GM19193 (cell line): ENCODE data around the gene C2orf68.

Experiments
- POLR2A ChIP-seq: IDR thresholded peaks from 4 replicates; pipeline ENCODE4 v1.6.1; 2011; ENCODE audit not compliant: insufficient read depth, insufficient read length; ENCODE audit errors: extremely low read depth

The C2orf68 gene

GRCh38 chr2:85646166-85646565, 34.3 kb upstream of the C2orf68 start:
- TF ChIP-seq POLR2A: no peak

DNA sequence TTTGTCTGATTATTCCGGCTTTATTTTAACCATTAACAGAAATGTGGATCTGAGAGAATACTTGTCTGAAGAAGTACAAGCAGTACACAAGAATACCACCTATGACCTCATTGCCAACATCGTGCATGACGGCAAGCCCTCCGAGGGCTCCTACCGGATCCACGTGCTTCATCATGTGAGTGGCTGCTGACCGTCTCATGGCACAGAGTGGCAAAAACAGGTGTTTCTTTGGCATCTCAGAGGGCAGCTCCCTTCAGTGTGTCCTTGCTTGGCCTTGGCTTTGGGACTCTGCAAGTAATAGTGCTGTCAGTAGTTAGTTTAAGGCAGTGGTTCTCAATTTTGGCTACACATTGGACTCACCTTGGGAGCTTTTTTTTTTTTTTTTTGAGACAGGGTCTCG, 33.0 kb upstream of the C2orf68 start:
- TF ChIP-seq POLR2A: no peak

GRCh38 chr2:85642725-85643124, 30.9 kb upstream of the C2orf68 start:
- no peak for TF ChIP-seq POLR2A

- TF ChIP-seq POLR2A: no peak
These were observed 23.8 kb upstream of the C2orf68 start for GRCh38 chr2:85635636-85636035.

GRCh38 chr2:85635011-85635410, 23.1 kb upstream of the C2orf68 start:
- no peak for TF ChIP-seq POLR2A

DNA sequence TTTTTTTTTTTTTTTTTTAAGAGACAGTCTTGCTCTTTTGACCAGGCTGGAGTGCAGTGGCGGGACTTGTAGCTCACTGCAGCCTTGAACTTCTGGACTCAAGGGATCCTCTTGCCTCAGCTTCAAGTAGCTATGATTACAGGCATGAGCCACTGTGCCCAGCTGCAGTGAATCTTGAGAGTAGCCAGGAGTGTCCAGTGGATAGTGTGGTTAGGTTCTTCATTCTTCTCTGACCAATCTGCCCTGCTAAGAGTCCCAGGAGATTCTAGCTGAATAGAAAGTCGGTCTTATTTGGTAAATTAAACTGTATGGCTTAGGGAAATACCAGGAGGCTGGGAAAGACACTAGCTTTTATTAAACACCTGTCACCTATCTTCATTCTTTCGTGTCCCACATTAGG, 19.4 kb upstream of the C2orf68 start:
- TF ChIP-seq POLR2A: no peak

DNA sequence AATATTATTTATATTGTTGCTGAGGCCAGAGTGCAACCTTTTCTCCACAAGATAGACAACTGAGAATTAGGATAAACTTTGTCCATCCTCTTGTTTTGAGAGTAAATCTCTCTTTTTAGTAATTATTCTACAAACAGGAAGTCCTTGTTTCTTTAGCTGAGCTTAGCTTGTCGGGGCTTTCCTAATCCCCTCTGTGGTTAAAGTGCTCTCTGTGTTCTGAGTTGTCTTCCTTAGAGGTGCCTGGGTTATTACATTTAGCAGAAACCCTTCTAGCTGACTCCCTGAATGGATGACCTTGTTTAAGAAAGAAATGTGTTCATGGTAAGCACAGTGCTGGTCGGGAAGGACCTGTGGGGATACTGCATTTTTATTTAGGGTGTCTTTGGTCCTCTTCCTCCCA, 16.8 kb upstream of the C2orf68 start:
- TF ChIP-seq POLR2A: no peak

DNA sequence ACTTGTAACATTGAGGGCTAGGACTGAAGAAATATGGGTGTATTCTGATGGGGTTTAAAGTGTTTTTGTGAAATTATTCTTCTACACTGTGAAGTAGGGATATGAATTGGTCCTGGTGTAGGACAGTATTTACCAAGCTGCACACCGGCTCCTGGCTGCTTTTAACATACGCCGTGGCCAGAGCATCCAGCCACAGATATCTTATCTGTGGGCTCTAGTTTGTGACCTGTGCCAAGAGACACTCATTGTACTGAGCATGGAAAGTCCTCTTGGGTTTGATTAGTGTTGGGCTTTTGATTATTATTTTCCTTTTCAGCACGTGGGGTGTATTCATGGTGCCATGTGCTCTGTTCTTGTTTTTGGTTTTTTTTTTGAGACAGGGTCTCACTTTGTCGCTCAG, 12.1 kb upstream of the C2orf68 start:
- no peak for TF ChIP-seq POLR2A

GRCh38 chr2:85621338-85621737, 9.5 kb upstream of the C2orf68 start:
- TF ChIP-seq POLR2A: no peak

- no peak for TF ChIP-seq POLR2A
These were observed 7.8 kb upstream of the C2orf68 start for GRCh38 chr2:85619617-85620016.

- TF ChIP-seq POLR2A: no peak
These were observed 3.5 kb upstream of the C2orf68 start for GRCh38 chr2:85615413-85615728.

- TF ChIP-seq POLR2A: no peak
These were observed 2.0 kb upstream of the C2orf68 start for GRCh38 chr2:85613717-85614515.

DNA sequence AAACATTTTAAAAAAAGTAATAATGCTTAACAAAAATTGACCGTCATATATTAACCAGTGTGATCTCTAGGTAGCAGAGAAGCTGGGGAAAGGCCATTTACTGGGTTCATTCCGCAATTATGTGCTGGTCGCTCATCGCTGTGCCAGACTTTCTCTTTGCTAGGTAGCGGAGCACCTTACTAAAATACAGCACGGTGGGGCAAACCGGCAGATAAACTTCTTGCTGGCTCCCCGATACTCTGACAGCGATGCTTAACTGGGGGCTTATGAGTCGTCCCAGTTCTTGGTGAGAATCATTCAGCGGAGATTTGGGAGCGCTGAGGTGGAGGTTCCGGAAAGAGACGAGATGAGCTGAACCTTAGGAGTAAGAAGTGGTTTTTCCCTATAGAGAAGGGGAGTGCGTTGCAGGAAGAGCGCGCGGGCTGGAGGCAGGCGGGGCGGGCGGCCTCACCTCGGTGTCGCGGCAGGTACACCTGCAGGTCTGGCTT, 605 bp downstream of the C2orf68 start:
- TF ChIP-seq POLR2A: no peak

GRCh38 chr2:85607268-85608215, 4.3 kb downstream of the C2orf68 start:
- no peak for TF ChIP-seq POLR2A

DNA sequence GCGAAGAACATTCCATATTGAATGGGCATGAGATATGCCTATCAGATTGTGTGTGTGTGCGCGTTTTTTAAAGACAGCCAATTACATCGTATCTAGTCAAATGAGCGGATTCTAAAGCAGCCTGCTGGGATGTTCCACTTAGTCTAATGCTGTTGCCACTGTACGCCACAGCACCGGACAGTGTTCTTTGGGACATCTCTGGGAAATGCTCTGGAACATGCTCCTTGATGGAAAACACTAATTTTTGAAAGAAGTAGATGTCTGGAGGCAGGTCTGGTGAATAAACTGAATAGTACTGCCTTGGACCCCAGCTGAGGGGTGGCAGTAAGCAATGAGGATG, 5.8 kb downstream of the C2orf68 start:
- no peak for TF ChIP-seq POLR2A
